SK-N-SH treated with all-trans-retinoic acid at 6 μM for 48 hours (cell line): ENCODE data around the gene BCAS4.

Experiments used
- ARNTL ChIP-seq: fragments of 450-650 bp; formaldehyde crosslinking; IDR thresholded peaks from 2 replicates; pipeline ENCODE4 v1.5.0; 2020; ENCODE audit warnings: low read depth, mild to moderate bottlenecking, moderate library complexity, borderline replicate concordance
- ESRRG ChIP-seq: fragments of 250-450 bp; sonication (Bioruptor Pico); IDR thresholded peaks from 2 replicates; pipeline ENCODE4 v1.6.1; 2021; ENCODE audit warnings: mild to moderate bottlenecking
- OSR1 ChIP-seq: fragments of 250-450 bp; sonication (Bioruptor Pico); IDR thresholded peaks from 2 replicates; pipeline ENCODE4 v1.8.0; 2022; ENCODE audit warnings: moderate library complexity, mild to moderate bottlenecking, inconsistent platforms
- PATZ1 ChIP-seq: fragments of 250-450 bp; sonication (Bioruptor Pico); IDR thresholded peaks from 2 replicates; pipeline ENCODE4 v1.8.0; 2020; ENCODE audit warnings: mild to moderate bottlenecking, moderate library complexity, borderline replicate concordance
- POU6F1 ChIP-seq: fragments of 250-450 bp; sonication (Bioruptor Pico); IDR thresholded peaks from 2 replicates; pipeline ENCODE4 v1.8.0; 2021; ENCODE audit warnings: low read depth, mild to moderate bottlenecking, moderate library complexity, borderline replicate concordance
- RARB ChIP-seq: fragments of 250-450 bp; sonication (Bioruptor Pico); IDR thresholded peaks from 2 replicates; pipeline ENCODE4 v1.8.0; 2021; ENCODE audit warnings: mild to moderate bottlenecking, moderate library complexity
- SNAI2 ChIP-seq: fragments of 250-450 bp; sonication (Bioruptor Pico); IDR thresholded peaks from 2 replicates; pipeline ENCODE4 v1.5.0; 2020; ENCODE audit warnings: mild to moderate bottlenecking, moderate library complexity
- TCF4 ChIP-seq: fragments of 250-450 bp; sonication (Bioruptor Pico); IDR thresholded peaks from 2 replicates; pipeline ENCODE4 v1.8.0; 2021; ENCODE audit warnings: mild to moderate bottlenecking, moderate library complexity, borderline replicate concordance
- ZFP30 ChIP-seq: fragments of 450-650 bp; formaldehyde crosslinking; IDR thresholded peaks from 2 replicates; pipeline ENCODE4 v1.5.0; 2022; ENCODE audit warnings: mild to moderate bottlenecking, moderate library complexity
- ZNF565 ChIP-seq: fragments of 450-650 bp; formaldehyde crosslinking; conservative IDR thresholded peaks from 2 replicates; pipeline ENCODE4 v1.5.0; 2020; ENCODE audit warnings: low read depth, mild to moderate bottlenecking, moderate library complexity
- ZNF8 ChIP-seq: fragments of 450-650 bp; formaldehyde crosslinking; IDR thresholded peaks from 2 replicates; pipeline ENCODE4 v1.5.0; 2020; ENCODE audit warnings: mild to moderate bottlenecking, moderate library complexity
- TF ChIP-seq, protein P1 (sequence below): fragments of 250-450 bp; sonication (Bioruptor Pico); IDR thresholded peaks from 2 replicates; pipeline ENCODE4 v1.5.0; 2020; ENCODE audit warnings: mild to moderate bottlenecking, moderate library complexity
- TF ChIP-seq, protein P2 (sequence below): fragments of 250-450 bp; sonication (Bioruptor Pico); IDR thresholded peaks from 2 replicates; pipeline ENCODE4 v1.5.1; 2020; ENCODE audit warnings: low read depth, mild to moderate bottlenecking, moderate library complexity

DNA sequence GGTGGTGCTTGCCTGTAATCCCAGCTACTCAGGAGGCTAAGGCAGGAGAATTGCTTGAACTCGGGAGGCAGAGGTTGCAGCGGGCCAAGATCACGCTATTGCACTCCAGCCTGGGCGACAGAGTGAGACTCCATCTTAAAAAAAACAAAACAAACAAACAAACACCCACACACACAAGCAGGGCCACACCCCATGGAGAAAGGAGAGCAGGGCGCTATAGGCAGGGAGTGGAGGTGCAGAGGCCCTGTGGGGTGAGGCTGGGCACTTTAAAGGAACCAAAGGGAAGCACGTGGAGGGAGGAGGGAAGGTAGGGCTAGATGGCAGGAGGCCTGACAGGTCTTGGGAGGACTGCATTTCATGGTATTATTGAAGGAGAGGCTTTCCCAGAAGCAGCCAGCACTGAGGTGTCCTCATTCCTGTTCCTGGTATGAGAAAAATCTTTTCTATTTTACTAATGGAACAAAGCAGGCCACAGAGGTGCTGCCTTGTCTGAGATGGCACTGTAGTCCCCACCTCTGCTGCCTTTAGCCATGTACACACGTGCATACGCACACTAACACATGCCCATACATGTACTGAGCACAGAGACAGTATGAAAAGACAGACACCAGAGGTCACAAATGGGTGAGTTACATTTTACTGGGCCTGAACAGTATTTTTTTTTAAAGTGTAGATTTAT is 44.0 kb downstream of the BCAS4 start:
- TF ChIP-seq SNAI2 (CRISPR knock-in tag) = no peak
- no peak for TF ChIP-seq ZNF565 (CRISPR knock-in tag)
- TF ChIP-seq ZFP30 (CRISPR knock-in tag) = no peak
- TF ChIP-seq, protein P1, sequence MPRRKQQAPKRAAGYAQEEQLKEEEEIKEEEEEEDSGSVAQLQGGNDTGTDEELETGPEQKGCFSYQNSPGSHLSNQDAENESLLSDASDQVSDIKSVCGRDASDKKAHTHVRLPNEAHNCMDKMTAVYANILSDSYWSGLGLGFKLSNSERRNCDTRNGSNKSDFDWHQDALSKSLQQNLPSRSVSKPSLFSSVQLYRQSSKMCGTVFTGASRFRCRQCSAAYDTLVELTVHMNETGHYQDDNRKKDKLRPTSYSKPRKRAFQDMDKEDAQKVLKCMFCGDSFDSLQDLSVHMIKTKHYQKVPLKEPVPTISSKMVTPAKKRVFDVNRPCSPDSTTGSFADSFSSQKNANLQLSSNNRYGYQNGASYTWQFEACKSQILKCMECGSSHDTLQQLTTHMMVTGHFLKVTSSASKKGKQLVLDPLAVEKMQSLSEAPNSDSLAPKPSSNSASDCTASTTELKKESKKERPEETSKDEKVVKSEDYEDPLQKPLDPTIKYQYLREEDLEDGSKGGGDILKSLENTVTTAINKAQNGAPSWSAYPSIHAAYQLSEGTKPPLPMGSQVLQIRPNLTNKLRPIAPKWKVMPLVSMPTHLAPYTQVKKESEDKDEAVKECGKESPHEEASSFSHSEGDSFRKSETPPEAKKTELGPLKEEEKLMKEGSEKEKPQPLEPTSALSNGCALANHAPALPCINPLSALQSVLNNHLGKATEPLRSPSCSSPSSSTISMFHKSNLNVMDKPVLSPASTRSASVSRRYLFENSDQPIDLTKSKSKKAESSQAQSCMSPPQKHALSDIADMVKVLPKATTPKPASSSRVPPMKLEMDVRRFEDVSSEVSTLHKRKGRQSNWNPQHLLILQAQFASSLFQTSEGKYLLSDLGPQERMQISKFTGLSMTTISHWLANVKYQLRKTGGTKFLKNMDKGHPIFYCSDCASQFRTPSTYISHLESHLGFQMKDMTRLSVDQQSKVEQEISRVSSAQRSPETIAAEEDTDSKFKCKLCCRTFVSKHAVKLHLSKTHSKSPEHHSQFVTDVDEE (CRISPR knock-in tag) = no peak
- TF ChIP-seq TCF4 = no peak
- TF ChIP-seq ARNTL (CRISPR knock-in tag) = no peak
- no peak for TF ChIP-seq OSR1
- no peak for TF ChIP-seq POU6F1 (CRISPR knock-in tag)
- TF ChIP-seq PATZ1 = no peak
- TF ChIP-seq RARB (CRISPR knock-in tag) = no peak
- TF ChIP-seq ZNF8 (CRISPR knock-in tag) = no peak
- TF ChIP-seq ESRRG (CRISPR knock-in tag) = no peak
- TF ChIP-seq, protein P2, sequence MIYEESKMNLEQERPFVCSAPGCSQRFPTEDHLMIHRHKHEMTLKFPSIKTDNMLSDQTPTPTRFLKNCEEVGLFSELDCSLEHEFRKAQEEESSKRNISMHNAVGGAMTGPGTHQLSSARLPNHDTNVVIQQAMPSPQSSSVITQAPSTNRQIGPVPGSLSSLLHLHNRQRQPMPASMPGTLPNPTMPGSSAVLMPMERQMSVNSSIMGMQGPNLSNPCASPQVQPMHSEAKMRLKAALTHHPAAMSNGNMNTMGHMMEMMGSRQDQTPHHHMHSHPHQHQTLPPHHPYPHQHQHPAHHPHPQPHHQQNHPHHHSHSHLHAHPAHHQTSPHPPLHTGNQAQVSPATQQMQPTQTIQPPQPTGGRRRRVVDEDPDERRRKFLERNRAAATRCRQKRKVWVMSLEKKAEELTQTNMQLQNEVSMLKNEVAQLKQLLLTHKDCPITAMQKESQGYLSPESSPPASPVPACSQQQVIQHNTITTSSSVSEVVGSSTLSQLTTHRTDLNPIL (CRISPR knock-in tag) = no peak
